A549 (cell line): ENCODE data around the gene OTUD7B. TPM values are rescaled to one million over a fixed set of nuclear protein-coding genes. Genes with fewer than 3 reads are reported as not detected.

ENCODE experiments used
- MAZ ChIP-seq: fragments of 150-350 bp; IDR thresholded peaks from 2 replicates; pipeline ENCODE4 v1.6.1; 2014; ENCODE audit warnings: antibody characterized with exemption, low read depth, low read length, borderline replicate concordance
- NFE2L2 ChIP-seq: fragments of 150-350 bp; conservative IDR thresholded peaks from 2 replicates; pipeline ENCODE4 v1.6.1; 2014; ENCODE audit warnings: low read length
- polyA plus RNA-seq, 4 experiments: library from polyadenylated mRNA; depleted of rRNA in 3 of 4; stranded (reverse); fragments of >200 nt; fragmentation: RNase III in 1 of 4; extraction: RNeasy Plus Mini Kit Qiagen cat#74134 plus additional on column Dnase treatment in 1 of 4; gene quantifications; 2 replicates in 3 of 4; 3 replicates in 1 of 4; pipeline ENCODE4 v1.2.3, GENCODE V29; 2011 to 2017
- TF ChIP-seq, protein P1 (sequence below): IDR thresholded peaks from 2 replicates; pipeline ENCODE4 v1.6.1; 2012

Gene OTUD7B
- polyA plus RNA-seq, 2 of the 4 experiments (the other 2 are of a cell fraction): 8.0 to 12.1 TPM

DNA sequence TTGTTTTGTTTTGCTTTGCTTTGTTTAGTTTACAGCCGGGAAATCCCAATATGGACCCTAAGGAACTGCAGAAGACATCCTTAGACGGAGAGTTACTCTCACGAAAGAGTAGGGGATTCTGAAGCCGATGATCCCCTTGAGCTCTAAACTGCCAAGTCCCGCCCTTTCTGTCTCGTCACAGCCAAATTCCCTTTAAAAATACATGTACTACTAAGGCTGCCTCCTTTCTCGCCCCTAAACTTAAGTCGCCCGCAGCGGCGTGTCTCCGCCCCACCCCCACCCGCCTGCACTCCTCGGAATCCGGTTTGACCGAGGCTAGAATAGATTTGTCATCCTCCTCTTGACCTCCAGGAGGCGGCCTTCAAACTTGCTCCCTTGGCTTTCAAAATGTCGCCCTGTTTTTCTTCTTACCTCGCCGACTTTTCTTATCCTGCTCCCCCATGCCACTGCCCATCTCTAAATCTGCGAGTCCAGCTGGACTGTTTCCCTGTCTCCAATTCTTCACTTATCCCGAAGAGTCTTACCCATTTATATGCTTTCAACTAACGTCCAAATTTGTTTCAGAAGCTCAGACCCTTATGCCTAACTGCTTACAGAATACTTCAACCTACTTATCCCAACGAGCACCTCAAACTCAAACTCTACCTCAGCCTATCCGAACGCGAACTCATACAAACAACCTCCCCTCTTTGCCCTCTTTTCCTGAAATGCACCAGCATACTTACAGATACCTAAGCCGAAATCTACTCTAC lies 122.1 kb downstream of the OTUD7B start (continued):
- TF ChIP-seq NFE2L2 (no peak), MAZ (no peak)
- TF ChIP-seq, protein P1, sequence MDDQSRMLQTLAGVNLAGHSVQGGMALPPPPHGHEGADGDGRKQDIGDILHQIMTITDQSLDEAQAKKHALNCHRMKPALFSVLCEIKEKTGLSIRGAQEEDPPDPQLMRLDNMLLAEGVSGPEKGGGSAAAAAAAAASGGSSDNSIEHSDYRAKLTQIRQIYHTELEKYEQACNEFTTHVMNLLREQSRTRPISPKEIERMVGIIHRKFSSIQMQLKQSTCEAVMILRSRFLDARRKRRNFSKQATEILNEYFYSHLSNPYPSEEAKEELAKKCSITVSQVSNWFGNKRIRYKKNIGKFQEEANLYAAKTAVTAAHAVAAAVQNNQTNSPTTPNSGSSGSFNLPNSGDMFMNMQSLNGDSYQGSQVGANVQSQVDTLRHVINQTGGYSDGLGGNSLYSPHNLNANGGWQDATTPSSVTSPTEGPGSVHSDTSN: 0 out of 2 replicates have a peak, but pooled peaks have one; percentile 1

Other genes with a start within 250 kb of the OTUD7B start
- gene FCGR1A, start 228.0 kb downstream of the OTUD7B start, polyA plus RNA-seq (2011; rRNA removed): not detected in 2 replicates
- not detected in 3 replicates for gene FCGR1A, start 228.0 kb downstream of the OTUD7B start, polyA plus RNA-seq (2017; fragmentation: RNase III; extraction: RNeasy Plus Mini Kit Qiagen cat#74134 plus additional on column Dnase treatment)
- gene BOLA1, start 111.2 kb downstream of the OTUD7B start, polyA plus RNA-seq (2011; rRNA removed): 26.7 and 27.5 TPM in 2 replicates
- 22.8 to 25.4 TPM (median 23.7 TPM) in 3 replicates for gene BOLA1, start 111.2 kb downstream of the OTUD7B start, polyA plus RNA-seq (2017; fragmentation: RNase III; extraction: RNeasy Plus Mini Kit Qiagen cat#74134 plus additional on column Dnase treatment)
- gene SV2A, start 92.9 kb downstream of the OTUD7B start, polyA plus RNA-seq (2011; rRNA removed): 0.04 and 0.05 TPM in 2 replicates
- 0.07 to 0.13 TPM (median 0.08 TPM) in 3 replicates for gene SV2A, start 92.9 kb downstream of the OTUD7B start, polyA plus RNA-seq (2017; fragmentation: RNase III; extraction: RNeasy Plus Mini Kit Qiagen cat#74134 plus additional on column Dnase treatment)
- gene SF3B4, start 82.9 kb downstream of the OTUD7B start, polyA plus RNA-seq (2011; rRNA removed): 71.2 and 95.1 TPM in 2 replicates
- gene SF3B4, start 82.9 kb downstream of the OTUD7B start, polyA plus RNA-seq (2017; fragmentation: RNase III; extraction: RNeasy Plus Mini Kit Qiagen cat#74134 plus additional on column Dnase treatment): 92.3 to 97.7 TPM (median 94.6 TPM) in 3 replicates
- gene MTMR11, start 73.8 kb downstream of the OTUD7B start, polyA plus RNA-seq (2011; rRNA removed): 31.2 and 34.8 TPM in 2 replicates
- gene MTMR11, start 73.8 kb downstream of the OTUD7B start, polyA plus RNA-seq (2017; fragmentation: RNase III; extraction: RNeasy Plus Mini Kit Qiagen cat#74134 plus additional on column Dnase treatment): 10.9 to 16.2 TPM (median 14.5 TPM) in 3 replicates
- 45.0 and 49.7 TPM in 2 replicates for gene VPS45, start 57.0 kb upstream of the OTUD7B start, polyA plus RNA-seq (2011; rRNA removed)
- 22.1 to 26.5 TPM (median 22.6 TPM) in 3 replicates for gene VPS45, start 57.0 kb upstream of the OTUD7B start, polyA plus RNA-seq (2017; fragmentation: RNase III; extraction: RNeasy Plus Mini Kit Qiagen cat#74134 plus additional on column Dnase treatment)
- 2.5 and 2.6 TPM in 2 replicates for gene PLEKHO1, start 139.2 kb upstream of the OTUD7B start, polyA plus RNA-seq (2011; rRNA removed)
- 4.1 to 5.5 TPM (median 4.9 TPM) in 3 replicates for gene PLEKHO1, start 139.2 kb upstream of the OTUD7B start, polyA plus RNA-seq (2017; fragmentation: RNase III; extraction: RNeasy Plus Mini Kit Qiagen cat#74134 plus additional on column Dnase treatment)
- gene ANP32E, start 225.4 kb upstream of the OTUD7B start, polyA plus RNA-seq (2011; rRNA removed): 31.7 and 60.0 TPM in 2 replicates
- gene ANP32E, start 225.4 kb upstream of the OTUD7B start, polyA plus RNA-seq (2017; fragmentation: RNase III; extraction: RNeasy Plus Mini Kit Qiagen cat#74134 plus additional on column Dnase treatment): 109 to 128 TPM (median 115 TPM) in 3 replicates
- not detected in 2 replicates for gene CA14, start 247.0 kb upstream of the OTUD7B start, polyA plus RNA-seq (2011; rRNA removed)
- gene CA14, start 247.0 kb upstream of the OTUD7B start, polyA plus RNA-seq (2017; fragmentation: RNase III; extraction: RNeasy Plus Mini Kit Qiagen cat#74134 plus additional on column Dnase treatment): not detected in 3 replicates